Kidney epithelial cell (primary cell): Measurements from ENCODE around the gene WARS2. TPM values are rescaled to one million over a fixed set of nuclear protein-coding genes. Genes with fewer than 3 reads are reported as not detected.

Experiments used
- DNase-seq: peaks from one replicate; pipeline ENCODE4 v3.0.0-alpha.2; 2010; ENCODE audit warnings: low read depth
- H3K27me3 ChIP-seq: 2 replicates; pipeline ENCODE4 v1.6.0; 2011; ENCODE audit warnings: low read length; ENCODE audit not compliant: control insufficient read depth, insufficient read depth
- H3K36me3 ChIP-seq: 2 replicates; pipeline ENCODE4 v1.5.1; 2011; ENCODE audit warnings: low read length; ENCODE audit not compliant: control insufficient read depth, insufficient read depth
- H3K4me3 ChIP-seq: 2 replicates; pipeline ENCODE4 v1.5.1; 2011; ENCODE audit warnings: low read depth, mild to moderate bottlenecking, control low read depth, low read length
- CTCF ChIP-seq: IDR thresholded peaks from 2 replicates; pipeline ENCODE4 v1.5.1; 2011; ENCODE audit warnings: mild to moderate bottlenecking, moderate library complexity, low read length, control low read depth, inconsistent platforms; ENCODE audit not compliant: insufficient read depth, poor library complexity, severe bottlenecking
- total RNA-seq: library from RNA; depleted of rRNA; stranded (reverse); fragments of >200 nt; gene quantifications from 2 replicates; pipeline ENCODE4 v1.2.3, GENCODE V29; 2015

WARS2 gene
- total RNA-seq, result 16.6 and 18.7 TPM in 2 replicates

GRCh38 chr1:119140177-119141019 lies at the start of gene WARS2:
Gene WARS2 (minus strand): TSS chr1:119140653. CDS start chr1:119140644, 9 bp downstream.
- no peak for TF ChIP-seq CTCF
- no peaks in the 10 kb centered on the region for H3K27me3 ChIP-seq
- peak; percentile 92 for DNase-seq
- H3K4me3 ChIP-seq, result peak within 1 kb of the TSS; percentile 66
- H3K36me3 ChIP-seq, result no peaks in the 10 kb centered on the region

- no peak for DNase-seq
- no peak for TF ChIP-seq CTCF
- Histone ChIP-seq H3K4me3 (no peak overlapping the region), H3K36me3 (no peaks in the 10 kb centered on the region), H3K27me3 (no peaks in the 10 kb centered on the region)
These were observed 48.5 kb upstream of the WARS2 start for GRCh38 chr1:119188926-119189325.

GRCh38 chr1:119187416-119187815 lies 47.0 kb upstream of the WARS2 start:
- no peaks in the 10 kb centered on the region for H3K27me3 ChIP-seq
- H3K4me3 ChIP-seq, result no peak overlapping the region
- no peak for DNase-seq
- H3K36me3 ChIP-seq, result no peaks in the 10 kb centered on the region
- TF ChIP-seq CTCF, result no peak

GRCh38 chr1:119186471-119186870 lies 46.0 kb upstream of the WARS2 start:
- H3K27me3 ChIP-seq, result no peaks in the 10 kb centered on the region
- TF ChIP-seq CTCF, result no peak
- DNase-seq, result no peak
- H3K36me3 ChIP-seq, result no peaks in the 10 kb centered on the region
- H3K4me3 ChIP-seq, result no peak overlapping the region

- no peak for TF ChIP-seq CTCF
- Histone ChIP-seq H3K4me3 (no peak overlapping the region), H3K36me3 (no peaks in the 10 kb centered on the region), H3K27me3 (no peaks in the 10 kb centered on the region)
- no peak for DNase-seq
These were observed 44.5 kb upstream of the WARS2 start for GRCh38 chr1:119184972-119185371.

- H3K27me3 ChIP-seq, result no peaks in the 10 kb centered on the region
- DNase-seq, result no peak
- no peaks in the 10 kb centered on the region for H3K36me3 ChIP-seq
- no peak for TF ChIP-seq CTCF
- no peak overlapping the region for H3K4me3 ChIP-seq
These were observed 40.8 kb upstream of the WARS2 start for GRCh38 chr1:119181218-119181617.
